HepG2 (cell line): Measurements from ENCODE around the gene PPM1M. TPM values are rescaled to one million over a fixed set of nuclear protein-coding genes. Genes with fewer than 3 reads are reported as not detected.
A peak's percentile ranks its signal among the peaks of the same experiment; 100 is the strongest.

ENCODE experiments used
- ATF2 ChIP-seq: sonication (generic); formaldehyde crosslinking; IDR thresholded peaks from 2 replicates; pipeline ENCODE4 v1.4.0; 2020; ENCODE audit warnings: missing genetic modification reagents
- CBX2 ChIP-seq, 2 experiments: fragments of 200-600 bp in 1 of 2; sonication (generic); formaldehyde crosslinking in 1 of 2; IDR thresholded peaks; 2 replicates each; pipeline versions ENCODE4 v1.7.0 to v1.8.1; 2018 to 2022; ENCODE audit warnings: low read depth in 2 of 2, low read length in 1 of 2, mild to moderate bottlenecking in 1 of 2, missing genetic modification reagents in 1 of 2
- CCDC6 ChIP-seq: sonication (generic); formaldehyde crosslinking; IDR thresholded peaks from 2 replicates; pipeline ENCODE4 v1.8.1; 2022; ENCODE audit warnings: mild to moderate bottlenecking, missing genetic modification reagents, moderate library complexity
- FOSL1 ChIP-seq: sonication (generic); formaldehyde crosslinking; IDR thresholded peaks from 2 replicates; pipeline ENCODE4 v1.9.0; 2021; ENCODE audit warnings: missing genetic modification reagents, borderline replicate concordance
- GTF2F1 ChIP-seq: fragments of 150-350 bp; IDR thresholded peaks from 2 replicates; pipeline ENCODE4 v1.6.1; 2014; ENCODE audit warnings: low read length
- HNRNPH1 ChIP-seq: fragments of 200-400 bp; formaldehyde crosslinking; optimal IDR thresholded peaks from 2 replicates; pipeline ENCODE3; 2017; ENCODE audit warnings: mild to moderate bottlenecking, low read depth, low read length
- JUND ChIP-seq: sonication (generic); formaldehyde crosslinking; IDR thresholded peaks from 2 replicates; pipeline ENCODE4 v1.8.0; 2022; ENCODE audit warnings: mild to moderate bottlenecking, missing genetic modification reagents
- MIXL1 ChIP-seq: IDR thresholded peaks from 2 replicates; pipeline ENCODE4 v1.6.1; 2016
- NCOA2 ChIP-seq: sonication (generic); formaldehyde crosslinking; IDR thresholded peaks from 2 replicates; pipeline ENCODE4 v1.8.0; 2022; ENCODE audit warnings: inconsistent platforms
- PHF21A ChIP-seq: sonication (generic); formaldehyde crosslinking; IDR thresholded peaks from 2 replicates; pipeline ENCODE4 v1.5.0; 2020; ENCODE audit warnings: mild to moderate bottlenecking, missing genetic modification reagents
- U2AF1 ChIP-seq: fragments of 200-400 bp; formaldehyde crosslinking; optimal IDR thresholded peaks from 2 replicates; pipeline ENCODE3; 2017; ENCODE audit warnings: mild to moderate bottlenecking, low read depth, low read length
- YEATS2 ChIP-seq: sonication (generic); formaldehyde crosslinking; IDR thresholded peaks from 2 replicates; pipeline ENCODE4 v1.4.0; 2020; ENCODE audit warnings: missing genetic modification reagents, borderline replicate concordance
- ZNF160 ChIP-seq: sonication (generic); formaldehyde crosslinking; IDR thresholded peaks from 2 replicates; pipeline ENCODE4 v1.8.0; 2022; ENCODE audit warnings: mild to moderate bottlenecking, inconsistent platforms, missing genetic modification reagents
- ZNF18 ChIP-seq: sonication (generic); formaldehyde crosslinking; IDR thresholded peaks from 2 replicates; pipeline ENCODE4 v1.8.0; 2022; ENCODE audit warnings: mild to moderate bottlenecking, missing genetic modification reagents; ENCODE audit not compliant: insufficient replicate concordance
- ZNF180 ChIP-seq: sonication (generic); formaldehyde crosslinking; IDR thresholded peaks from 2 replicates; pipeline ENCODE4 v1.4.0; 2020; ENCODE audit warnings: low read depth, missing genetic modification reagents, borderline replicate concordance
- ZNF24 ChIP-seq: fragments of 450-650 bp; IDR thresholded peaks from 2 replicates; pipeline ENCODE4 v1.6.1; 2017; ENCODE audit warnings: antibody characterized with exemption, mild to moderate bottlenecking
- ZNF597 ChIP-seq: sonication (generic); formaldehyde crosslinking; IDR thresholded peaks from 2 replicates; pipeline ENCODE4 v1.5.0; 2020; ENCODE audit warnings: missing genetic modification reagents
- ZNF678 ChIP-seq: sonication (generic); formaldehyde crosslinking; IDR thresholded peaks from 2 replicates; pipeline ENCODE4 v1.4.0; 2020; ENCODE audit warnings: mild to moderate bottlenecking, missing genetic modification reagents
- polyA plus RNA-seq, 8 experiments: library from polyadenylated mRNA; depleted of rRNA in 3 of 8; stranded (reverse) in 7 of 8; unstranded in 1 of 8; fragments of >200 nt; fragmentation: Illumina TruSeq in 4 of 8; extraction: Trizol in 4 of 8; gene quantifications; 2 replicates each; pipeline versions ENCODE4 v1.2.1 to v1.2.3, GENCODE V29; 2011 to 2016; ENCODE audit warnings: low read depth in 4 of 8, missing spikeins in 1 of 8, mixed read lengths in 1 of 8; ENCODE audit not compliant: insufficient read depth in 1 of 8
- total RNA-seq, 5 experiments: library from RNA; depleted of rRNA; stranded (reverse); fragments of >200 nt; fragmentation: Illumina TruSeq; extraction: Trizol; gene quantifications; 2 replicates each; pipeline ENCODE4 v1.2.3, GENCODE V29; 2016; ENCODE audit warnings: low read depth in 1 of 5
- TF ChIP-seq, protein P1 (sequence below): sonication (generic); formaldehyde crosslinking; IDR thresholded peaks from 2 replicates; pipeline ENCODE4 v1.4.0; 2020; ENCODE audit warnings: low read depth, mild to moderate bottlenecking, missing genetic modification reagents
- TF ChIP-seq, protein P2 (sequence below): sonication (generic); formaldehyde crosslinking; IDR thresholded peaks from 2 replicates; pipeline ENCODE4 v1.4.0; 2020; ENCODE audit warnings: missing genetic modification reagents, borderline replicate concordance

PPM1M gene
- total and polyA plus RNA-seq, 2 of the 13 experiments (the other 11 are each of a cell fraction or from before 2014, with no cell fraction given), result 2.5 to 5.9 TPM

GRCh38 chr3:52197842-52198625 is 47.5 kb upstream of the PPM1M start, which contains the start of gene ALAS1 (continued):
- peak; percentile 72 for TF ChIP-seq ZNF18 (CRISPR knock-in tag)
- TF ChIP-seq ZNF24, result no peak
- no peak for TF ChIP-seq CBX2 (IDR thresholded peaks at IDR 0.05; ENCODE audit: low read depth, low read length)
- TF ChIP-seq CBX2 (CRISPR knock-in tag; IDR thresholded peaks at IDR 0.05; ENCODE audit: low read depth), result no peak
- no peak for TF ChIP-seq U2AF1
- peak; percentile 49; the same call in 1 of the 2 replicates for TF ChIP-seq ATF2
- TF ChIP-seq, protein P1, sequence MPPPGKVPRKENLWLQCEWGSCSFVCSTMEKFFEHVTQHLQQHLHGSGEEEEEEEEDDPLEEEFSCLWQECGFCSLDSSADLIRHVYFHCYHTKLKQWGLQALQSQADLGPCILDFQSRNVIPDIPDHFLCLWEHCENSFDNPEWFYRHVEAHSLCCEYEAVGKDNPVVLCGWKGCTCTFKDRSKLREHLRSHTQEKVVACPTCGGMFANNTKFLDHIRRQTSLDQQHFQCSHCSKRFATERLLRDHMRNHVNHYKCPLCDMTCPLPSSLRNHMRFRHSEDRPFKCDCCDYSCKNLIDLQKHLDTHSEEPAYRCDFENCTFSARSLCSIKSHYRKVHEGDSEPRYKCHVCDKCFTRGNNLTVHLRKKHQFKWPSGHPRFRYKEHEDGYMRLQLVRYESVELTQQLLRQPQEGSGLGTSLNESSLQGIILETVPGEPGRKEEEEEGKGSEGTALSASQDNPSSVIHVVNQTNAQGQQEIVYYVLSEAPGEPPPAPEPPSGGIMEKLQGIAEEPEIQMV (CRISPR knock-in tag), result 0 out of 2 replicates have a peak, but pooled peaks have one; percentile 16
- TF ChIP-seq HNRNPH1, result no peak
- TF ChIP-seq, protein P2, sequence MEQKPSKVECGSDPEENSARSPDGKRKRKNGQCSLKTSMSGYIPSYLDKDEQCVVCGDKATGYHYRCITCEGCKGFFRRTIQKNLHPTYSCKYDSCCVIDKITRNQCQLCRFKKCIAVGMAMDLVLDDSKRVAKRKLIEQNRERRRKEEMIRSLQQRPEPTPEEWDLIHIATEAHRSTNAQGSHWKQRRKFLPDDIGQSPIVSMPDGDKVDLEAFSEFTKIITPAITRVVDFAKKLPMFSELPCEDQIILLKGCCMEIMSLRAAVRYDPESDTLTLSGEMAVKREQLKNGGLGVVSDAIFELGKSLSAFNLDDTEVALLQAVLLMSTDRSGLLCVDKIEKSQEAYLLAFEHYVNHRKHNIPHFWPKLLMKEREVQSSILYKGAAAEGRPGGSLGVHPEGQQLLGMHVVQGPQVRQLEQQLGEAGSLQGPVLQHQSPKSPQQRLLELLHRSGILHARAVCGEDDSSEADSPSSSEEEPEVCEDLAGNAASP (CRISPR knock-in tag), result peak; percentile 29; the same call in 1 of the 2 replicates
- no peak for TF ChIP-seq PHF21A (CRISPR knock-in tag)
- peak; percentile 75 for TF ChIP-seq YEATS2 (CRISPR knock-in tag)
- no peak for TF ChIP-seq GTF2F1
- no peak for TF ChIP-seq NCOA2
- no peak for TF ChIP-seq JUND (CRISPR knock-in tag)
- TF ChIP-seq MIXL1 (CRISPR knock-in tag), result no peak
- no peak for TF ChIP-seq ZNF180 (CRISPR knock-in tag)
- TF ChIP-seq CCDC6 (CRISPR knock-in tag), result 0 out of 2 replicates have a peak, but pooled peaks have one; percentile 43
- TF ChIP-seq ZNF160 (CRISPR knock-in tag), result peak; percentile 75; the same call in 1 of the 2 replicates
- peak; percentile 85; the same call in 1 of the 2 replicates for TF ChIP-seq ZNF678 (CRISPR knock-in tag)
- TF ChIP-seq ZNF597 (CRISPR knock-in tag), result no peak
- TF ChIP-seq FOSL1 (CRISPR knock-in tag), result no peak
